ENCODE measurements around the gene IGFBP5. TPM values are rescaled to one million over a fixed set of nuclear protein-coding genes. Genes with fewer than 3 reads are reported as not detected.

IGFBP5 gene
- total and polyA plus RNA-seq, 2 donors (not counting 1 experiment from before 2014, with no cell fraction given), result not detected

- POLR2A ChIA-PET, result no interaction called here
Measured at GRCh38 chr2:216624251-216624650, 71.1 kb downstream of the IGFBP5 start.

GRCh38 chr2:216622526-216622925 lies 72.8 kb downstream of the IGFBP5 start:
- CTCF ChIA-PET, result interaction anchor here (1.5 kb wide), 1 partner anchor 588 kb away, joined by 3 read pairs; no protein-coding TSS in a partner anchor
- no peak overlapping the region for H3K9ac ChIP-seq (ENCODE audit: low read length)

More at GRCh38 chr2:216624251-216624650, 71.1 kb downstream of the IGFBP5 start:
- no peaks in the 10 kb centered on the region for H4K20me1 ChIP-seq (ENCODE audit: control insufficient read depth, insufficient read depth, low read length, poor library complexity, severe bottlenecking)
- no peak overlapping the region for H3K9ac ChIP-seq (ENCODE audit: low read length)
- CTCF ChIA-PET, result no interaction called here
- no peak overlapping the region for H3K4me2 ChIP-seq (replicated peaks; ENCODE audit: low read depth, low read length, poor library complexity, severe bottlenecking)
- Mint-ChIP-seq H3K27me3 (peaks cover 8% of the 10 kb centered on the region), H3K4me3 (no peak overlapping the region), H3K27ac (no peak overlapping the region), H3K4me1 (no peaks in the 10 kb centered on the region), H3K9me3 (ENCODE audit: insufficient read depth) (peaks cover 2% of the 10 kb centered on the region)
- H3K27ac ChIP-seq (ENCODE audit: low read length in 2 of 2), result no peak overlapping the region
- H3K27me3 ChIP-seq (replicated peaks in 1 of 4; ENCODE audit: control extremely low read depth in 1 of 4, control insufficient read depth in 3 of 4, insufficient read depth in 4 of 4, low read length in 3 of 4), result no peaks in the 10 kb centered on the region
- H3K4me3 ChIP-seq (ENCODE audit: control extremely low read depth in 1 of 5, extremely low read depth in 1 of 5, insufficient read depth in 1 of 5, low read depth in 2 of 5, low read length in 4 of 5), result no peak overlapping the region
- ATAC-seq (ENCODE audit: low read depth) (no peak), DNase-seq (no peak)
- peaks cover 0 to 8% (median 0%) of the 10 kb centered on the region in 3 donors for H3K9me3 ChIP-seq (ENCODE audit: control extremely low read depth in 1 of 3, control insufficient read depth in 2 of 3, insufficient read depth in 1 of 3, low read length in 2 of 3)
- H3K79me2 ChIP-seq (ENCODE audit: control insufficient read depth, insufficient read depth, low read length), result no peaks in the 10 kb centered on the region
- no peak for TF ChIP-seq CTCF (IDR thresholded peaks at IDR 0.05)
- no peak for TF ChIP-seq EZH2 (IDR thresholded peaks at IDR 0.05; ENCODE audit: borderline replicate concordance, insufficient read depth, low read depth, low read length, poor library complexity, severe bottlenecking)
- intact Hi-C loops (cut with micrococcal nuclease), result no loop called here
- no peaks in the 10 kb centered on the region for H3K4me1 ChIP-seq (ENCODE audit: control insufficient read depth in 2 of 2, insufficient read depth in 2 of 2, low read length in 2 of 2)
- no peak overlapping the region for H2AFZ ChIP-seq (ENCODE audit: insufficient read depth, low read depth, low read length, poor library complexity, severe bottlenecking)
- H3K36me3 ChIP-seq (replicated peaks in 1 of 2; ENCODE audit: control extremely low read depth in 1 of 2, control insufficient read depth in 1 of 2, extremely low read depth in 1 of 2, insufficient read depth in 2 of 2, low read length in 1 of 2), result no peaks in the 10 kb centered on the region
- no CpG with 5 or more reads among the region's 2 CpGs for WGBS (ENCODE audit: insufficient coverage)

More at GRCh38 chr2:216622526-216622925, 72.8 kb downstream of the IGFBP5 start:
- H3K4me1 Mint-ChIP-seq, result no peaks in the 10 kb centered on the region
- Histone ChIP-seq H3K4me2 (replicated peaks; ENCODE audit: low read depth, low read length, poor library complexity, severe bottlenecking) (no peak overlapping the region), H3K36me3 (replicated peaks in 1 of 2; ENCODE audit: control extremely low read depth in 1 of 2, control insufficient read depth in 1 of 2, extremely low read depth in 1 of 2, insufficient read depth in 2 of 2, low read length in 1 of 2) (no peaks in the 10 kb centered on the region), H3K9me3 (ENCODE audit: control extremely low read depth in 1 of 3, control insufficient read depth in 2 of 3, insufficient read depth in 1 of 3, low read length in 2 of 3) (peaks cover 0 to 8% (median 0%) of the 10 kb centered on the region in 3 donors), H4K20me1 (ENCODE audit: control insufficient read depth, insufficient read depth, low read length, poor library complexity, severe bottlenecking) (no peaks in the 10 kb centered on the region), H3K4me1 (ENCODE audit: control insufficient read depth in 2 of 2, insufficient read depth in 2 of 2, low read length in 2 of 2) (no peaks in the 10 kb centered on the region), H2AFZ (ENCODE audit: insufficient read depth, low read depth, low read length, poor library complexity, severe bottlenecking) (no peak overlapping the region), H3K4me3 (ENCODE audit: control extremely low read depth in 1 of 5, extremely low read depth in 1 of 5, insufficient read depth in 1 of 5, low read depth in 2 of 5, low read length in 4 of 5) (no peak overlapping the region), H3K27me3 (replicated peaks in 1 of 4; ENCODE audit: control extremely low read depth in 1 of 4, control insufficient read depth in 3 of 4, insufficient read depth in 4 of 4, low read length in 3 of 4) (no peaks in the 10 kb centered on the region), H3K79me2 (ENCODE audit: control insufficient read depth, insufficient read depth, low read length) (no peaks in the 10 kb centered on the region), H3K27ac (ENCODE audit: low read length in 2 of 2) (no peak overlapping the region)
- POLR2A ChIA-PET, result no interaction called here
- intact Hi-C loops (cut with micrococcal nuclease), result no loop called here
- TF ChIP-seq EZH2 (IDR thresholded peaks at IDR 0.05; ENCODE audit: borderline replicate concordance, insufficient read depth, low read depth, low read length, poor library complexity, severe bottlenecking) (no peak), CTCF (IDR thresholded peaks at IDR 0.05) (no peak)
- H3K9me3 Mint-ChIP-seq (ENCODE audit: insufficient read depth), result peaks cover 2% of the 10 kb centered on the region
- no peak for DNase-seq
- ATAC-seq (ENCODE audit: low read depth), result no peak
- 28% methylated on average over 3 of the region's 4 CpGs for WGBS (ENCODE audit: insufficient coverage)
- H3K4me3 Mint-ChIP-seq, result no peak overlapping the region
- H3K27me3 Mint-ChIP-seq, result peaks cover 8% of the 10 kb centered on the region
- no peak overlapping the region for H3K27ac Mint-ChIP-seq

Other genes with a start within 250 kb of the IGFBP5 start
- 3,163 and 3,456 TPM in 2 replicates for gene RPL37A, start 196.7 kb downstream of the IGFBP5 start, total RNA-seq
- 1,571 and 2,183 TPM in 2 replicates for gene RPL37A, start 196.7 kb downstream of the IGFBP5 start, polyA plus RNA-seq
- gene IGFBP2, start 62.1 kb downstream of the IGFBP5 start, total RNA-seq, result not detected in 2 replicates
- gene IGFBP2, start 62.1 kb downstream of the IGFBP5 start, polyA plus RNA-seq, result not detected in 2 replicates
- not detected in 2 replicates for gene TNP1, start 164.5 kb upstream of the IGFBP5 start, total RNA-seq
- not detected in 2 replicates for gene TNP1, start 164.5 kb upstream of the IGFBP5 start, polyA plus RNA-seq

Measured in B cell (primary cell).